Gastroesophageal sphincter (tissue), 3 donors: ENCODE results near the gene FHIT.

Source experiments
- CTCF ChIP-seq, 4 experiments: fragments of 200-600 bp in 2 of 4; fragments of 450-650 bp in 2 of 4; sonication (generic) in 1 of 4; IDR thresholded peaks; one replicate each; pipeline ENCODE4 v1.5.1; 2017 to 2019; ENCODE audit warnings: antibody characterized with exemption in 4 of 4, mild to moderate bottlenecking in 2 of 4, moderate library complexity in 2 of 4
- EP300 ChIP-seq: sonication (generic); formaldehyde crosslinking; IDR thresholded peaks from one replicate; pipeline ENCODE4 v1.6.1; 2017; ENCODE audit warnings: antibody characterized with exemption, mild to moderate bottlenecking
- POLR2A ChIP-seq, 2 donors: fragments of 450-650 bp; IDR thresholded peaks; one replicate each; pipeline ENCODE4 v1.6.1; 2017; ENCODE audit warnings: antibody characterized with exemption in 2 of 2, mild to moderate bottlenecking in 2 of 2, moderate library complexity in 1 of 2
- POLR2AphosphoS5 ChIP-seq: sonication (generic); formaldehyde crosslinking; IDR thresholded peaks from one replicate; pipeline ENCODE4 v1.6.1; 2017; ENCODE audit warnings: antibody characterized with exemption

- TF ChIP-seq CTCF (IDR thresholded peaks at IDR 0.05): no peak
- no peak for TF ChIP-seq POLR2A (IDR thresholded peaks at IDR 0.05)
- TF ChIP-seq EP300: no peak
- no peak for TF ChIP-seq POLR2AphosphoS5
Measured at GRCh38 chr3:60023189-60023588, 1228.1 kb downstream of the FHIT start.
